NCI-H146 (cell line): Measurements from ENCODE around the gene TUBB1.
"Not testable (repeated sequence)": the region's sequence is repeated elsewhere in the genome, so short reads cannot be mapped to it uniquely, and the experiment has no call there.

ENCODE experiments used
- DNase-seq: peaks from one replicate; lab custom pipeline; 2025; lab: John Stamatoyannopoulos, UW

TUBB1 gene

DNA sequence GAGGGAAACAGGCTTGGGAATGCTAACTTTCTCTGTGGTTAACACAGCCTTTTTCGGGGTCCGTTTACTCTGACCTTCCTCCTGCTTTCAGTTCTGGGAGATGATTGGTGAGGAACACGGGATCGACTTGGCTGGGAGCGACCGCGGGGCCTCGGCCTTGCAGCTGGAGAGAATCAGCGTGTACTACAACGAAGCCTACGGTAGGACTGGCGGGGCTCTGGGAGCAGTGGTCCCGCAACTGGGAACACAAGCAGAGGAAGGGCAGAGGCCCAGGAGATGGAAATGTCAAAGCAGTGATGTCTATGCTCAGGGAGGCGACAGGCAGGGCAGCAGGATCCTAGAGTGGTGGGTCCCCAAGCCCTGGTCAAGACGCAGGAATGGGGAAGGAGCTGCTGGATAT is 3.5 kb downstream of the TUBB1 start:
- no peak for DNase-seq

GRCh38 chr20:59023616-59024015 is 4.4 kb downstream of the TUBB1 start:
- DNase-seq = no peak

DNA sequence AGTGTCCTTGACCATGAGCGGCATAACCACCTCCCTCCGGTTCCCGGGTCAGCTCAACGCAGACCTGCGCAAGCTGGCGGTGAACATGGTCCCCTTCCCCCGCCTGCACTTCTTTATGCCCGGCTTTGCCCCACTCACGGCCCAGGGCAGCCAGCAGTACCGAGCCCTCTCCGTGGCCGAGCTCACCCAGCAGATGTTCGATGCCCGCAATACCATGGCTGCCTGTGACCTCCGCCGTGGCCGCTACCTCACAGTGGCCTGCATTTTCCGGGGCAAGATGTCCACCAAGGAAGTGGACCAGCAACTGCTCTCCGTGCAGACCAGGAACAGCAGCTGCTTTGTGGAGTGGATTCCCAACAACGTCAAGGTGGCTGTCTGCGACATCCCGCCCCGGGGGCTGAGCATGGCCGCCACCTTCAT is 4.9 kb downstream of the TUBB1 start:
- DNase-seq = no peak

DNA sequence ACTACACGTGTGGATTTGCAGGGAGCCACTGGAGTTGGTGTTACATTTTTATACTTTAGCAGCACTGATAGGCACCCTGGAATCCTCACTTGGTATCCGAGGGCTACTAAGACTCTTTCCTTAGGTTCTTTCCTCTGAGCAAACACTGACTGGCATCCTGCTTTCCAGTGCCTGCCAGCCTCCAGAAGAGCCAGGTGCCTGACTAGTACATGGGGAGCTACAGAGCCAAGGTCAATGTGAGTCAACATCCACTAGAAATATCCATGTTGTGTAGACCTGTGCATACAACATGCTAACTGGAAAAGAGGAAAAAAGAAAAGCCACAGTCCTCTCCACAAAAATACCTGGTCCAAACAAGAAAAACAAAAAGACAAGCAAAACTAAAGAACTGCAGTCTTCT is 5.9 kb downstream of the TUBB1 start:
- DNase-seq = no peak

DNA sequence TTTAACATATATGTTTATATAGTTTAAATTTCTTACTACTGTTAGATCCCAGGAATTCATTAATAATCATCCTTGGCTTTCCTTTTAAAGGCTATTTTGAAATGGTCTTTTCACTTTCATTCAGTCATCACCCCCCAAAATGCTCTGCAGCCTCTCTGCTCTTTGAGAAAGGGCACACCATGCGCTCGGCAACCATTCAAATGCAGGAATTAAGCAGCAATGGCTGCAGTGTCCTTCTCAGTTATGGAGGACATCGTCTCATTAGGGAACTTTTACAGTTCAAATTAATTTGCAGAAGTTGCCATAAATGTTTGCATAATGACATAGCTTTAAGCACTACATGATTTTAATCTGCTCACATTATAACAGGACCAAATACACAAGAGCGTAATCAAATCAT is 6.3 kb downstream of the TUBB1 start:
- no peak for DNase-seq

DNA sequence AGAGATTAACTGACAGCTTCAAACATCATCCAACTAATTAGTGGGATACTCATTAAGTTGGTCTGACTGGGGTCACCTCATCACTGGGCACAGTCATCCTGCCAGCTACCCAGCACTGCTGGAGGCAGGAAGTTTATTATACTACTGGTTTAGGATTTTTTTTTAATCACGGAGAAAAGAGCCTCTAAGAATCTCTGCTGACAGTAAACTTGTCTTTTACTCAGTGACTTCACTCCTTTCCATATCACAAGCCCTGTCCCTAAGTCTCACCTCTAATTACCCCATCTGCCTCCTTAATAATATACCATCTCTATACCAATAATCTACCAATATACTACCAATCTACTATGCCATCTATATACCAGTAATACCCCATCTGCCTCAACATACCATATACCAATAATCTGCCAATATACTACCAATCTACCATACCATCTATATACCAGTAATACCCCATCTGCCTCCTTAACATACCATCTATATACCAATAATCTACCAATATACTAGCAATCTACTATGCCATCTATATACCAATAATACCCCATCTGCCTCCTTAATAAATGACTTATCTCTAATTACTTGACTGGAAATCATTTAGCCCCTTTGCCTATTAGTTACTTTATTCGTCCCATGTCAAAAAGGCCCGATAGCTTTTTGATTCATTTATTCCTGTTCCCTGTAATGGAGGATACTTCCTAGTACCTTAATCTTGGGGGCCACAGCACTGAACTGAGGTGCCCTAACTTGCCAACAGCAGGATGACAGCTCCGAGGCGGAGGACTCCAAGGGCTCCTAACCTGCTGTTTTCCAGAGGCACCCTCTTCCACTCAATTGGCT is 7.9 kb downstream of the TUBB1 start:
- no peak for DNase-seq

GRCh38 chr20:59027741-59028320 is 8.6 kb downstream of the TUBB1 start:
- no peak for DNase-seq

DNA sequence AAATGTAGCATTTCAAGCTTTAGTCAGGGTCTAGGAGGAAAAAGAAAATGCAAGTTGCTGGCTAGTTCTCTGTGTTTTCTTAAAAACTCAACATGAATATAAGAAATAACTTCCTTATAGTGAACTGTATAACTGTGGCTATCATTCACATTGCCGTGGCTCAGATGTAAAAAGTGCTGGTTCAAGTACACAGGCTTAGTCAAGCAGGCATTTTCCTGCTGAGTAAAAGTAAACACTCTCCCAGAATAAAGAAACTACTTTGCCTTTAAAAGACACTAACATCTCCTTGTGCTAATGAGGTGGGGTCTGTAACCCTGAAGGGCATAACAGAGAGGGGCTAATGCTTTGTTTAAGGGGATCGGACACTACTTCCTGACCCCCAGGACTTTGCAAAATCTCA is 9.6 kb downstream of the TUBB1 start:
- DNase-seq = no peak

- DNase-seq = no peak
Observed at GRCh38 chr20:59030911-59031563, 11.8 kb downstream of the TUBB1 start.

DNA sequence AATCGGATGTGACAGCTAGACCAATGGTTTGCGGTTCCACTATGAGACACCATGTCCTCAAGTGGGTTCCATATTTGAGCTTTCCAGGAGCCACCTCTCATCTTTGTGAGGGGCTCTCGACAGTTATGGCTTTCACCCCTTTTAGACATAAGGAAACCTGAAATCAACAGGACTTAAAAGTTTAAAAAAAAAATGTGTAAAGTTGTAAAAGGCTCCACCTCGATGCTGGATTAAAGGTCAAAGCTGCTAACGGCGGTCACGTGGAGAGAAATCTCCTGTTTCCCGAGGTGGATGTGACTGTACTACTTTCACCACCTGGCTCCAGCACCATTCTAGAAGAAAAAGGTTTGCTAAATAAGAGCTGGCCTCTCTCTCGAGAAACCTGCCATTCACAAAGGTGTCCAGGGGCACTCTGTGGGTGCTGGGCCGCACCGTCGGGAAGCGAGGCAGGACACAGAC is 12.4 kb downstream of the TUBB1 start:
- peak; percentile 54 for DNase-seq

GRCh38 chr20:59032023-59032712 is 12.9 kb downstream of the TUBB1 start, which contains the start of gene ATP5F1E:
ATP5F1E (minus strand) TSS chr20:59032335; CDS start chr20:59032251, 84 bp downstream.
- peak; percentile 98 for DNase-seq

- DNase-seq = peak; percentile 86
Observed at GRCh38 chr20:59032713-59033059, 13.5 kb downstream of the TUBB1 start.

DNA sequence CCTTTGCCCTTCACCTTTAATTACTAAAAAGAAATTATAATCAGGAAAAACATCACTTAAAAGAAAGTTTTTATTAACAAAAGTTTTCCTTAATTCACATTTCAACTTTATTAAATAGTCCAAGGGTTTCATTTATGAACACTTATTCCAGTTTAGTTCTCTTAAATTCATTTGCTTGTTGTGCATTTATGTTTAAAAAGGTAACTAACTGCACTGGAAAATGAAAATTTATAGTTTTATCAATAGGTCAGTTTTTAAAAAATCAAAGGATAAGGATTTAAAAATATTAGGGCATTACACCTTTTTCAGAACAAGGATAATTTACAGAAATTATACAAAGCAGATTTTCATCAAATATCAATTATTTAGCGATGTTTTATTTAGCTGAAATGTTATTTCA is 13.9 kb downstream of the TUBB1 start:
- DNase-seq = no peak

GRCh38 chr20:59033616-59034165 is 14.5 kb downstream of the TUBB1 start:
- no peak for DNase-seq

DNA sequence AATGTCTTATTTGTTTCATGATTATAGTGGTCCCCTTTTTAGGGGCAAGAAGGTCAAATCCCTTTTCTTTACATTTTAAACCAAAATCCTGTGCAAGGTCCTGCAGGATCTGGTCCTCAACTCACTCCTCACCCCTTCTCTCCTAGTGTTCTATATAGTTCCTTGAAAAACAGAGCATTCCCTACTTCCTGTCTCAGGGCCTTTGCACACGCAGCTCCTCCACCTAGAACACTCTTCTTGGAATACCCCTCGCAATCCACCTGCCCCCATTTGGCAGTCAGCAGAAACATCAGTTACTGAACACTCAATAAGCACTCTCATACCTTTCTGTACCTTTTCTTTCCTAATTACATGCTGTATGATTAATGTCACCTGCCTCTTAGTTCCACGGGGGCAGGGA is 16.2 kb downstream of the TUBB1 start:
- DNase-seq = no peak

GRCh38 chr20:59037386-59037785 is 18.2 kb downstream of the TUBB1 start:
- DNase-seq = no peak

- DNase-seq = no peak
Observed at GRCh38 chr20:59039233-59039632, 20.0 kb downstream of the TUBB1 start.

- no peak for DNase-seq
Observed at GRCh38 chr20:59040667-59041066, 21.4 kb downstream of the TUBB1 start.

GRCh38 chr20:59041487-59041886 is 22.3 kb downstream of the TUBB1 start:
- DNase-seq = not testable (repeated sequence)

- DNase-seq = peak; percentile 49
Observed at GRCh38 chr20:59042151-59042795, 23.0 kb downstream of the TUBB1 start, which contains the start of gene PRELID3B. PRELID3B (minus strand) TSS chr20:59042786; CDS start chr20:59042730, 56 bp downstream.
